H9 (cell line): ENCODE measurements around the gene ACOX3. TPM values are rescaled to one million over a fixed set of nuclear protein-coding genes. Genes with fewer than 3 reads are reported as not detected.

ENCODE experiments used
- DNase-seq: peaks from one replicate; pipeline ENCODE4 v3.0.0-alpha.2; 2017
- H2AFZ ChIP-seq: one replicate; pipeline ENCODE4 v1.6.1; 2013; ENCODE audit warnings: mild to moderate bottlenecking, low read length, control low read depth, moderate library complexity
- H2AK5ac ChIP-seq: 2 replicates; pipeline ENCODE4 v1.6.1; 2013; ENCODE audit warnings: low read length, control low read depth, mixed read lengths; ENCODE audit not compliant: insufficient read length
- H2BK120ac ChIP-seq: one replicate; pipeline ENCODE4 v1.6.1; 2013; ENCODE audit warnings: low read depth, mild to moderate bottlenecking, low read length, control low read depth, inconsistent platforms; ENCODE audit not compliant: poor library complexity, severe bottlenecking
- H2BK12ac ChIP-seq: 2 replicates; pipeline ENCODE4 v1.6.1; 2013; ENCODE audit warnings: low read length, control low read depth, mixed read lengths, low read depth; ENCODE audit not compliant: insufficient read length
- H2BK15ac ChIP-seq: 2 replicates; pipeline ENCODE4 v1.6.1; 2013; ENCODE audit warnings: low read depth, low read length, control low read depth
- H2BK20ac ChIP-seq: one replicate; pipeline ENCODE4 v1.6.1; 2013; ENCODE audit warnings: low read depth, mild to moderate bottlenecking, low read length, control low read depth, inconsistent platforms; ENCODE audit not compliant: poor library complexity, severe bottlenecking
- H2BK5ac ChIP-seq: 2 replicates; pipeline ENCODE4 v1.6.1; 2013; ENCODE audit warnings: low read length, control low read depth, mixed read lengths; ENCODE audit not compliant: insufficient read length
- H3K14ac ChIP-seq: 2 replicates; pipeline ENCODE4 v1.6.1; 2013; ENCODE audit warnings: low read length, control low read depth; ENCODE audit not compliant: insufficient read depth
- H3K18ac ChIP-seq: 2 replicates; pipeline ENCODE4 v1.6.1; 2013; ENCODE audit warnings: low read depth, mild to moderate bottlenecking, mixed read lengths, low read length, control low read depth; ENCODE audit not compliant: insufficient read length
- H3K23ac ChIP-seq: 2 replicates; pipeline ENCODE4 v1.6.1; 2013; ENCODE audit warnings: low read length, control low read depth, mixed read lengths, low read depth; ENCODE audit not compliant: insufficient read length
- H3K23me2 ChIP-seq: 2 replicates; pipeline ENCODE4 v1.6.1; 2013; ENCODE audit warnings: low read depth, mild to moderate bottlenecking, mixed read lengths, low read length, control low read depth; ENCODE audit not compliant: insufficient read length, poor library complexity, severe bottlenecking
- H3K27ac ChIP-seq: 2 replicates; pipeline ENCODE4 v1.5.1; 2013; ENCODE audit warnings: low read length, control low read depth, mixed read lengths, low read depth; ENCODE audit not compliant: insufficient read length
- H3K27me3 ChIP-seq: 2 replicates; pipeline ENCODE4 v1.6.1; 2013; ENCODE audit warnings: low read length, control low read depth, inconsistent platforms; ENCODE audit not compliant: insufficient read depth
- H3K4ac ChIP-seq: 2 replicates; pipeline ENCODE4 v1.6.1; 2013; ENCODE audit warnings: low read depth, mild to moderate bottlenecking, control low read depth, inconsistent platforms, low read length, moderate library complexity
- H3K4me1 ChIP-seq: 2 replicates; pipeline ENCODE4 v1.6.1; 2013; ENCODE audit warnings: low read length, control low read depth, inconsistent platforms; ENCODE audit not compliant: insufficient read depth
- H3K4me2 ChIP-seq: 2 replicates; pipeline ENCODE4 v1.6.1; 2013; ENCODE audit warnings: low read length, control low read depth, mixed read lengths; ENCODE audit not compliant: insufficient read length, insufficient read depth
- H3K56ac ChIP-seq: 2 replicates; pipeline ENCODE4 v1.6.1; 2013; ENCODE audit warnings: low read depth, mild to moderate bottlenecking, mixed read lengths, low read length, control low read depth; ENCODE audit not compliant: insufficient read length
- H3K79me1 ChIP-seq: 2 replicates; pipeline ENCODE4 v1.6.1; 2013; ENCODE audit warnings: low read depth, mild to moderate bottlenecking, moderate library complexity, low read length, control low read depth, inconsistent platforms; ENCODE audit not compliant: insufficient read depth, poor library complexity, severe bottlenecking
- H3K79me2 ChIP-seq: 2 replicates; pipeline ENCODE4 v1.6.1; 2013; ENCODE audit warnings: low read length, control low read depth, inconsistent platforms; ENCODE audit not compliant: insufficient read depth
- H3K9ac ChIP-seq: 2 replicates; pipeline ENCODE4 v1.6.1; 2013; ENCODE audit warnings: low read length, control low read depth, mixed read lengths; ENCODE audit not compliant: insufficient read length; ENCODE audit errors: extremely low read depth
- H3K9me3 ChIP-seq: one replicate; pipeline ENCODE4 v1.6.1; 2013; ENCODE audit warnings: low read depth, low read length, inconsistent platforms; ENCODE audit not compliant: control insufficient read depth
- H3T11ph ChIP-seq: one replicate; pipeline ENCODE4 v1.6.1; 2013; ENCODE audit warnings: mild to moderate bottlenecking, low read length, control low read depth, inconsistent platforms
- H4K20me1 ChIP-seq: one replicate; pipeline ENCODE4 v1.6.1; 2013; ENCODE audit not compliant: control insufficient read depth, insufficient read length, insufficient read depth
- H4K5ac ChIP-seq: 2 replicates; pipeline ENCODE4 v1.6.1; 2013; ENCODE audit warnings: low read depth, mild to moderate bottlenecking, mixed read lengths, low read length, control low read depth; ENCODE audit not compliant: insufficient read length
- H4K8ac ChIP-seq: replicated peaks from 2 replicates; pipeline ENCODE4 v1.6.1; 2013; ENCODE audit warnings: low read length, control low read depth, mixed read lengths, low read depth; ENCODE audit not compliant: insufficient read length
- H4K91ac ChIP-seq: 2 replicates; pipeline ENCODE4 v1.6.1; 2013; ENCODE audit warnings: low read depth, mild to moderate bottlenecking, moderate library complexity, mixed read lengths, low read length, control low read depth; ENCODE audit not compliant: insufficient read length
- H3K27ac Mint-ChIP-seq, 3 experiments: 2 replicates in 2 of 3; 3 replicates in 1 of 3; pipeline ENCODE4 v1.8.0; 2020 to 2021; ENCODE audit warnings: mixed read lengths in 3 of 3, mild to moderate bottlenecking in 1 of 3, moderate library complexity in 1 of 3
- H3K27me3 Mint-ChIP-seq: 2 replicates; pipeline ENCODE4 v1.8.0; 2021; ENCODE audit warnings: low read depth, mild to moderate bottlenecking, moderate library complexity, mixed read lengths
- H3K36me3 Mint-ChIP-seq, 3 experiments: 2 replicates in 2 of 3; 3 replicates in 1 of 3; pipeline ENCODE4 v1.8.0; 2020 to 2021; ENCODE audit warnings: low read depth in 3 of 3, mixed read lengths in 3 of 3; ENCODE audit not compliant: insufficient read depth in 1 of 3
- H3K4me1 Mint-ChIP-seq, 2 experiments: 2 replicates each; pipeline ENCODE4 v1.8.0; 2020; ENCODE audit warnings: mixed read lengths in 2 of 2
- H3K4me3 Mint-ChIP-seq, 2 experiments: 2 replicates in 1 of 2; 3 replicates in 1 of 2; pipeline ENCODE4 v1.8.0; 2020 to 2021; ENCODE audit warnings: mild to moderate bottlenecking in 2 of 2, mixed read lengths in 2 of 2, moderate library complexity in 1 of 2
- H3K9me3 Mint-ChIP-seq, 2 experiments: 2 replicates in 1 of 2; 3 replicates in 1 of 2; pipeline ENCODE4 v1.8.0; 2020; ENCODE audit warnings: mild to moderate bottlenecking in 2 of 2, mixed read lengths in 2 of 2, moderate library complexity in 1 of 2
- WGBS: extraction: QIAGEN DNeasy Blood & Tissue Kit; methylation state at CpG from one replicate; pipeline ENCODE4 v1.1.7; 2013; ENCODE audit warnings: missing lambda C conversion rate, low lambda C conversion rate, mixed read lengths; ENCODE audit not compliant: insufficient read length; ENCODE audit errors: extremely low coverage; 5-methylcytosine and 5-hydroxymethylcytosine counted together
- total RNA-seq: library from RNA; stranded (reverse); gene quantifications from 2 replicates; pipeline ENCODE4 v1.2.1, GENCODE V29; 2021
- TF ChIP-seq, protein P1 (sequence below): fragments of 200-600 bp; sonication (generic); conservative IDR thresholded peaks from 3 replicates; pipeline ENCODE4 v1.8.0; 2021; ENCODE audit warnings: antibody characterized with exemption, mild to moderate bottlenecking

ACOX3 gene
- total RNA-seq, 1 experiment from 2014 or later = 13.8 TPM

DNA sequence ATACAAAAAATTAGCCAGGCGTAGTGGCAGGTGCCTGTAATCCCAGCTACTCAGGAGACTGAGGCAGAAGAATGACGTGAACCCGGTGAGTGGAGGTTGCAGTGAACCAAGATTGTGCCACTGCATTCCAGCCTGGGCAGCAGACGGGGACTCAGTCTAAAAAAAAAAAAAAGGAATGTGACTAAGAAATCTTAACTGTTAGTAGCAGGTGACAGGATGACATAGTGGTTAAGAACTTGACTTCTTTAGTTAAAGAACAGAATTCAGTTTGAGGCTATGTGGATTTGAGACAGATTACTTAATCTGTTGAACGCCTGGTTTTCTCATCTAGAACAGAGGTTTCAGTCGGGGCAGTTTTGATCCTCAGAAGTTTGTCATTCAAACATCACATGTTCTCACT is 3.3 kb upstream of the ACOX3 start:
- no peak for DNase-seq
- Mint-ChIP-seq H3K36me3 (peaks cover 9 to 24% (median 11%) of the 10 kb centered on the region in 3 experiments), H3K4me1 (peaks cover 23 to 24% of the 10 kb centered on the region in 2 experiments), H3K4me3 (no peak overlapping the region), H3K9me3 (peaks cover 14 to 15% of the 10 kb centered on the region in 2 experiments), H3K27me3 (no peaks in the 10 kb centered on the region), H3K27ac (no peak overlapping the region)
- H2BK20ac ChIP-seq = no peak overlapping the region
- TF ChIP-seq, protein P1, sequence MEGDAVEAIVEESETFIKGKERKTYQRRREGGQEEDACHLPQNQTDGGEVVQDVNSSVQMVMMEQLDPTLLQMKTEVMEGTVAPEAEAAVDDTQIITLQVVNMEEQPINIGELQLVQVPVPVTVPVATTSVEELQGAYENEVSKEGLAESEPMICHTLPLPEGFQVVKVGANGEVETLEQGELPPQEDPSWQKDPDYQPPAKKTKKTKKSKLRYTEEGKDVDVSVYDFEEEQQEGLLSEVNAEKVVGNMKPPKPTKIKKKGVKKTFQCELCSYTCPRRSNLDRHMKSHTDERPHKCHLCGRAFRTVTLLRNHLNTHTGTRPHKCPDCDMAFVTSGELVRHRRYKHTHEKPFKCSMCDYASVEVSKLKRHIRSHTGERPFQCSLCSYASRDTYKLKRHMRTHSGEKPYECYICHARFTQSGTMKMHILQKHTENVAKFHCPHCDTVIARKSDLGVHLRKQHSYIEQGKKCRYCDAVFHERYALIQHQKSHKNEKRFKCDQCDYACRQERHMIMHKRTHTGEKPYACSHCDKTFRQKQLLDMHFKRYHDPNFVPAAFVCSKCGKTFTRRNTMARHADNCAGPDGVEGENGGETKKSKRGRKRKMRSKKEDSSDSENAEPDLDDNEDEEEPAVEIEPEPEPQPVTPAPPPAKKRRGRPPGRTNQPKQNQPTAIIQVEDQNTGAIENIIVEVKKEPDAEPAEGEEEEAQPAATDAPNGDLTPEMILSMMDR = no peak
- H2BK5ac ChIP-seq = no peak overlapping the region
- H4K20me1 ChIP-seq = no peaks in the 10 kb centered on the region
- no peak overlapping the region for H3K56ac ChIP-seq
- H2BK12ac ChIP-seq = no peak overlapping the region
- H3K9me3 ChIP-seq = no peaks in the 10 kb centered on the region
- no peak overlapping the region for H2BK15ac ChIP-seq
- peaks cover 5% of the 10 kb centered on the region; the same call in 1 of the 2 replicates for H3K4me1 ChIP-seq
- no peak overlapping the region for H4K5ac ChIP-seq
- H2AK5ac ChIP-seq = no peak overlapping the region
- WGBS = no CpG with 5 or more reads among the region's 6 CpGs
- no peak overlapping the region for H3K9ac ChIP-seq
- peaks cover 6% of the 10 kb centered on the region for H3K79me1 ChIP-seq
- peaks cover 6% of the 10 kb centered on the region for H3K23me2 ChIP-seq
- no peak overlapping the region for H3K18ac ChIP-seq
- H2BK120ac ChIP-seq = no peak overlapping the region
- H4K91ac ChIP-seq = no peak overlapping the region
- no peak overlapping the region for H3K27ac ChIP-seq
- H4K8ac ChIP-seq = no peak overlapping the region
- no peak overlapping the region for H2AFZ ChIP-seq
- H3K27me3 ChIP-seq = no peaks in the 10 kb centered on the region
- no peak overlapping the region for H3K14ac ChIP-seq
- H3K23ac ChIP-seq = no peak overlapping the region
- no peak overlapping the region for H3T11ph ChIP-seq
- H3K4me2 ChIP-seq = no peak overlapping the region
- no peak overlapping the region for H3K4ac ChIP-seq
- peaks cover 18% of the 10 kb centered on the region; the same call in 1 of the 2 replicates for H3K79me2 ChIP-seq
